Ureter (tissue), 1 donor: ENCODE data around the gene MARCHF7. TPM values are rescaled to one million over a fixed set of nuclear protein-coding genes. Genes with fewer than 3 reads are reported as not detected.
"Not testable (repeated sequence)": the region's sequence is repeated elsewhere in the genome, so short reads cannot be mapped to it uniquely, and the experiment has no call there.

ENCODE experiments used
- DNase-seq: peaks from one replicate; pipeline ENCODE4 v3.0.0-alpha.2; 2020; ENCODE audit warnings: low spot score
- total RNA-seq: library from RNA; stranded (reverse); gene quantifications from one replicate; pipeline ENCODE4 v1.2.4, GENCODE V29; 2023
- donor health status: DM: yes; HTN: yes; CAD: no.

Gene MARCHF7
- 108 TPM for total RNA-seq

- peak; percentile 97 for DNase-seq
Observed at GRCh38 chr2:159712143-159712928, at the start of gene MARCHF7. Gene MARCHF7, plus strand, starts transcription at chr2:159712506. Its CDS starts 16,517 bp downstream, at chr2:159729023.

- not testable (repeated sequence) for DNase-seq
Observed at GRCh38 chr2:159667423-159667822, 44.9 kb upstream of the MARCHF7 start.

- DNase-seq, result no peak
Observed at GRCh38 chr2:159671047-159671446, 41.3 kb upstream of the MARCHF7 start.

DNA sequence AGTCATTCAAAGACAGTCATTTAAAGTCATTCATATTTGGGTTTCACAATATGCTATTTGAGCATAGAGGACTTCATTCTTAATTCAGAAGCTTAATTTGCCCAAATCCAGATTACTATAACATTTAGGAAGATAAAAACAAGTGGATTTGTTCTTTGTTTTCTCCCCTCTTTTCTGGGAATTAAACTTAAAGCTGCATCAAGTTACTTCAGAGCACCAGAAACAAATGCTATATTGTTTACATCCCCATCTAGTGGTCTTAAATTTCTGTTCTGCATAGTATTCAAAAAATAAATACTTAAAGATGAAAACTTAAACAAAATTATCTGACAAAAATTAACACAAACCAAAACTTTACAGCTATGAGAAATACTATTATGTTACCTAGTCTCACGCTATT lies 34.7 kb upstream of the MARCHF7 start:
- DNase-seq, result no peak

DNA sequence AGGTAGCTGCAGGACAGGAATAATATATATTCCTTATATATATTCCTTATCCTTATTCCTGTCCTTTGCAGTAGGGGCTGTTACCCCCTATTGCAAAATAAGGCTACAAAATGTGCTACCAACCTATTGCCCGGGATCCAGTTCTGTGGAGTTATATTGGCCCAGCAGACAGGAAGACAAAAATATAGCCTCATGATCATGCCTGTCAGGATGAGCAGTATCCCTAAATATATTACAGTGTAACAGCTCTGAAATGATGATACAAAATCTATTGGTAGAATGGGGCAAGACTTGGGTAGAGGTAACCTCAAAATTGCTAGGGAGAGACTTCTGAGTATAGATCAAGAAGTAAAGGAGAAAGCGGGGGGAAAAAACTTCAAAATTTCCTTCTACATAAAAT lies 31.6 kb upstream of the MARCHF7 start:
- DNase-seq, result no peak

- DNase-seq, result no peak
Observed at GRCh38 chr2:159683817-159684216, 28.5 kb upstream of the MARCHF7 start.

- DNase-seq, result no peak
Observed at GRCh38 chr2:159684796-159685195, 27.5 kb upstream of the MARCHF7 start.

DNA sequence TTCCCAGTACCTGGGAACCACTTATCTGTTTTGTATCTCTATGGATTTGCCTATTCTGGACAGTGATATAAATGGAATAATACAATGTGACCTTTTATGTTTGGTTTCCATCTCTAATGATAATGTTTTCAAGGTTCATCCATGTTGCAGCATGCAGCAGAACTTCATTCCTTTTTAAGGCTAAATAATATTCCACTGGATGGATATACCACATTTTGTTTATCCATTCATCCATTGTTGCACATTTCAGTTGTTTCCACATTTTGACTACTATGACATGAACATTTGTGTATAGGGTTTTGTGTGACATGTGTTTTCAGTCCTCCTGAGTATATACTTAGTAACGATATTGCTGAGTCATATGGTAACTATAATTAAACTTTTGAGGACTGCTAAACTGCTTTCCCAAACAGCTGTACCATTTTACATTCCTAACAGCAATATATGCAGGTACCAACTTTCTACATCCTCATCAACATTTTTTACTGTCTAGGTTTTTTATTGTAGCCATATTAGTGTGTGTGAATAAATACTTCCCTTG lies 17.7 kb upstream of the MARCHF7 start:
- no peak for DNase-seq

DNA sequence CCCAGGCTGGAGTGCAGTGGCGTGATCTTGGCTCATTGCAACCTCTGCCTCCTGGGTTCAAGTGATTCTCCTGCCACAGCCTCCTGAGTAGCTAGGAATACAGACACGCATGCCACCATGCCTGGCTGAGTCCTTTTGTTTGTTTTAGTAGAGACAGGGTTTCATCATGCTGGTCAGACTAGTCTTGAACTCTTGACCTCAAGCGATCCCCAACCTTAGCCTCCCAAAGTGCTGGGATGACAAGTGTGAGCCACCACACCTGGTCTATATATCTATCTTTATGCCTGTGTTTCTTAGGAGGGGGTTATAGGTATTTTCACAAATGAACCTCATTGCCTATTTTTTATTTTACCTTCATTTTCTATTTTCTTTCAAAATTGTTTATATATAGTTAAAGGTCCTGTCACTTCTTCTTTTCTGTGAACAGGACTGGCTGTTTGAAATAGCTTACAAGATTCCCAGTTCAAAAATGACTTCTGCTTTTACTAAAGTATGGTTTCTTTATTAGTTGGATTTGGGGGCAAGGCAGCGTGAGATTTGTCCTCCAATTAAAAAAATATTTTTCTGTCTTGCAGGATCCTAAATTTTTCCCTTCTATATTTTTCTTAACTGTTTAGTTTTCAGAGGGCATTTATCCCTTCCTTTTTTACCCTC lies 16.4 kb upstream of the MARCHF7 start:
- DNase-seq, result no peak

DNA sequence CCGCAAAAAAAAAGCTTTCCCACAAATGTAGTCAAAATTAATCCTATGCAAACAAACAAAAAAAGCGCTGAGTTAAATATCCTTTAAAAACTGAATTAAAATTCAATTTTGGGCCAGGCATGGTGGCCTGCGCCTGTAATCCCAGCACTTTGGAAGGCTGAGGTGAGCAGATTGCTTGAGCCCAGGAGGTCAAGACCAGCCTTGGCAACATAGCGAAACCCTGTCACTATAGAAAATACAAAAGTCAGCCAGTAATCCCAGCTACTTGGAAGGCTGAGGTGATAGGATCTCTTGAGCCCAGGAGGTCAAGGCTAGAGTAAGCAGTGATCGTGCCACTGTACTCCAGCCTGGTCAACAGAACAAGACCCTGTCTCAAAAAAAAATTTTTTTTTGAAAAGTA lies 8.8 kb upstream of the MARCHF7 start:
- DNase-seq, result no peak

DNA sequence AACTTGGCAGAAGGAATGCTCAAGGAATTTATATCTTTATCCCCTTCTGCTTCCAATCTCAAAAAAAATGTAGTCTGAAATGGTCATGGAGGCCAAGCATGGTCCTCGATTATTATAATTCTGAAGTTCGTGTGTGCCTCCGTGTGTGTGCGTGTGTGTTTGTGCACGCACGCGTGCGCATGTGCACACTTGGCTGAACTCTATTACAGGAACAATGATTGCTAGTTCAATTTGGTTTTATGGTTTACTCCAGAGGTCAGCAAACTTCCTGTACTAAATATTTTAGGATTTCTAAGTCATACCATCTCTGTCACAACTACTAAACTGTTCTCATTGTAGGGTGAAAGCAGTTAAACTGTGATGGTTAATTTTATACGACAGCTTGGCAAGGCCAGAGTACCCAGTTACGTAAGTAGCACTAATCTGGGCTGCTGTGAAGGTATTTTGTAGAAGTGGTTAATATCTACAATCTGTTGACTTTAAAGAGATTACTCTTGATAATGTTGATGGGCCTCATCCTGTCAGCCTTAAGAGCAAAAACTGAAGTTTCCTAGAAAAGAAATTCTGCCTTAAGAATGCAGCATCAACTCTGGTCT lies 5.8 kb upstream of the MARCHF7 start:
- DNase-seq, result no peak

- no peak for DNase-seq
Observed at GRCh38 chr2:159708066-159708760, 4.1 kb upstream of the MARCHF7 start.

DNA sequence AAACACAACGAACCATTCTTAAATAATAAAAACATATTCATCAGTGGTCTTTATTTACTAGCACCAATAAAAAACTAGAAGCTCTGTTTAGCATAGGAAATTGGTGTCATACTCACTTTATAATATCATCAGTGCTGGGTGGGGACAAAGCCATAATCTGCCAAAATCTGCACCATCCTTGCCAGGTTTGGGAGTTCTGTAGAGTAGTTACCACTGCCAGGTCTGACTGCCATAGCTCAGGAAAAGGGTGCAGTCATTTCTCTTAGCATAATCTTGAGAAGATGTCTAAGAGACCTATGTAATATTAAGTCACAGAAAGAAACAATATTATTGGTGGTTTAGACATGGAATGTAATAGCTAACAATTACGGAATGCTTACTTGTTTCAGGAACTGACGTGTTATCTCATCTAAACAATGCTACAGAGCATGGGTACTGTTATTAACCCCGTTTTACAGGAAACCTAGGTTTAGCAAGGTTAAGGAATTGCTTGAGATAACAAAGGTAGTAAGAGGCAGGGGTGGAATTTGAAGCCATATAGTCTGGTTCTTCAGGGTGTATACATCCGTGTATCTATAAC lies 1.6 kb upstream of the MARCHF7 start:
- no peak for DNase-seq

DNA sequence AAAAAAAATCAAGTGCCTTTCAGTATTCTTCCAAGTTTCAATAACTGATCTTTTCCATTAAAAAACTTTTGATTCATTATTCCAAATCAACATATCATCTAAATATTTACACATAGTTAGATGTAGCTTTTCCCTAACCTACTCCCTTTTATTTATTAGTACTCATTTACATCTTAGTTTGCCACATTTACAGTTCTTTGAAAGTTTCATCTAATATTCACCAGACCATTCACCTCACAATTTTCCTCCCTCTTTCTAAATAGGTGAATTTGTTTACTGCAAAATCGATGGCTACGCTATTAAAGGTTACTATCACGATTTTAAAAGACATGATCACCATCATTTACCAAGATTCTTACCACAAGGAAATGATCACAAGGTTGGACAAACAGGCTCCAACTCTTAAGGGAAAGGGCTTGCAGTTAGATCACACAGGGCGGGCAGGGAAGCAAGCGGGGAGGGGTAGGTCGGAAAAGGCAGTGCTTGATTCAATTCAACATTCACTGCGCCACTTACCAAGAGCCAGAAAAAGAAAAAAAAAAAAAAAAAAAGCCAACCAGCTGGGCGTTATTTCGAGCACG lies 654 bp upstream of the MARCHF7 start:
- DNase-seq, result no peak

DNA sequence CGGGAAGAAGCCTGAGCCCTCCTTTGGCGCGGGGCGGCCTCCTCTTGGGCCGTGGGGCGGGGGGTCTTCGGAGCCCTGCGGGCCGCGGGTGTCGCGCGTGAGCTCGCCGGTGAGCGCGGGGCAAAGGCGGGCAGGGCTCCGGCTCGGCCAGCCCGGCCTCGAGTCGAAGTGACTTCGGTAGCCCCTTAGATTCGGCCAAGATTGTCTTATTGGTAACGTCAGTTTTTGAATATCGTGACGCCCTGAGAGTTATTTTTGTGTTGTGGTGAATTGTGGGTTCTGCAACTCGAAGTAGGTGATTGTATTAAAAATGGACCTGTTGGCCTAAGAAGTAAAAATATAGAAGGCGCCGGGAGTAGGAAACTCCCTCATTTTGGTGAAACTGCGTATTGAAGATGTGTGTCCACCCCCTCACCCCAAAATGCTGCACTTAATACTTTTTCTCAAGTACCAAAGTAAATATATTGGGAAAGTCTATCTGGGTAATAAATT lies 669 bp downstream of the MARCHF7 start:
- DNase-seq, result no peak

- DNase-seq, result no peak
Observed at GRCh38 chr2:159713631-159714246, 1.4 kb downstream of the MARCHF7 start.

DNA sequence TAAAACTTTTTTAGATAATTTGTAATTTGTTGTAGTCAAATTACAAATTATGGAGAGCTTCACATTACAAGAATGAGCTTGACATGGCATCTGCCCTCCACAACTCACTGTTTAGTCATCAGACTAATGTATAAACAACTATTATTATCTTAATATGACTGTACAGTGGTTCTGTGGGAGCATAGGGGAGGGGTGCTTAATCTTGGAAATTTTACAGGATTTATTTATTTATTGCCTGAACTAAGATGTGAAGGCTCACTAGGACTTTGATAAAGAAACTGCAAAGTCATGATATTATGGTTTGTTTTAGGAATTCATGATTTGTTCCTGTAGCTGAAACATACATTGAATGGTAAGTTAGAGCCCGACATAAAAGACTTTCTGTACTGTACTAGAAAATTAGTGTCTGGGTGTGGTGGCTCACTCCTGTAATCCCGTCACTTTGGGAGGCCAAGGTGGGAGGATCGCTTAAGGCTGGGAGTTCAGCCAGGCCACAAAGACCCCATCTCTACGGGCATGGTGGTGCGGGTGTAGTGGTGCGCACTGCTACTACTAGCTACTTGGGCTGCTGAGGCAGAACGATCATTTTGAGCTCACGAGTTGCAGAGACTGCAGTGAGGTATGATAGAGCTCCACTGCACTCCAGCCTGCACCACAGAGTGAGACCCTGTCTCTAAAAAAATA lies 2.1 kb downstream of the MARCHF7 start:
- no peak for DNase-seq

- no peak for DNase-seq
Observed at GRCh38 chr2:159715451-159715850, 3.1 kb downstream of the MARCHF7 start.

DNA sequence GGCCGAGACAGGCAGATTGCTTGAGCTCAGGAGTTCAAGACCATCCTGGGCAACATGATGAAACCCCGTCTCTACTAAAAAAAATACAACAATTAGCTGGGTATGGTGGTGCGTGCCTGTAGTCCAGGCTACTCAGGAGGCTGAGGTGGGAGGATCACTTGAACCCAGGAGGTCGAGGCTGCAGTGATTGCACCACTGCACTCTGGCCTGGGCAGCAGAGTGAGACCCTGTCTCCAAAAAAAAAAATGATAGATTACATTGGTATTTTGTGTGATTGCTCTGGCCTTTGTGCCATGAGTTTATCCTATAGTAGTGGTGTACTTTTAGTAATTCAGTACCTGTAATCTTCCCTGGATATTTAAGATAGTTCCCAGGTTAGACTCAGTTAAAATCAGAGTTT lies 4.1 kb downstream of the MARCHF7 start:
- DNase-seq, result not testable (repeated sequence)

DNA sequence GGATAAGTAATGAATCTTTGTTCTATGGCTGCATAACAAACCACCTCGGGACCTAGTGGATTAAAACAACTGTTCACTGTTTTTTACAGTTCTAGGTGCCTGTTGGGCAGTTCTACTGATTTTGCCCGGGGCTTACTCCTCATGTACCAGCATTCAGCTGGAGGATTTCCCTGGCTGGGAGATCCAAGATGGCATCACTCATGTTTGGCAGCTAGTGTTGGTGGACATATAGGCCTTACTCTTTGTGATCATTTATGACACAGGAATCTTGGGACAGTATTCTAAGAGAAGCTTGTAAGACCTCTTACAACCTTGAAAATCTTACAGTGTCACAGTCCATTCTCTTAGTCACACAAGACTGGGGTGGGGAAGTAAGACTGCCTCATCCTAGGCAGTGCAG lies 4.6 kb downstream of the MARCHF7 start:
- no peak for DNase-seq
